Head of caudate nucleus (tissue), 42 donors: Measurements from ENCODE around the gene STOML2.
"Not testable (repeated sequence)": the region's sequence is repeated elsewhere in the genome, so short reads cannot be mapped to it uniquely, and the experiment has no call there.

Source experiments
- DNase-seq, 42 donors: peaks; one replicate each; pipeline versions ENCODE4 v3.0.0 to v3.0.0-alpha.2; 2020 to 2021; ENCODE audit warnings: mixed read lengths in 7 of 42
- intact Hi-C: fragments of 100-400 bp; cut with DNase I; formaldehyde crosslinking; loops from one replicate; pipeline ENCODE4 v1.15.0; 2022

STOML2 gene

DNA sequence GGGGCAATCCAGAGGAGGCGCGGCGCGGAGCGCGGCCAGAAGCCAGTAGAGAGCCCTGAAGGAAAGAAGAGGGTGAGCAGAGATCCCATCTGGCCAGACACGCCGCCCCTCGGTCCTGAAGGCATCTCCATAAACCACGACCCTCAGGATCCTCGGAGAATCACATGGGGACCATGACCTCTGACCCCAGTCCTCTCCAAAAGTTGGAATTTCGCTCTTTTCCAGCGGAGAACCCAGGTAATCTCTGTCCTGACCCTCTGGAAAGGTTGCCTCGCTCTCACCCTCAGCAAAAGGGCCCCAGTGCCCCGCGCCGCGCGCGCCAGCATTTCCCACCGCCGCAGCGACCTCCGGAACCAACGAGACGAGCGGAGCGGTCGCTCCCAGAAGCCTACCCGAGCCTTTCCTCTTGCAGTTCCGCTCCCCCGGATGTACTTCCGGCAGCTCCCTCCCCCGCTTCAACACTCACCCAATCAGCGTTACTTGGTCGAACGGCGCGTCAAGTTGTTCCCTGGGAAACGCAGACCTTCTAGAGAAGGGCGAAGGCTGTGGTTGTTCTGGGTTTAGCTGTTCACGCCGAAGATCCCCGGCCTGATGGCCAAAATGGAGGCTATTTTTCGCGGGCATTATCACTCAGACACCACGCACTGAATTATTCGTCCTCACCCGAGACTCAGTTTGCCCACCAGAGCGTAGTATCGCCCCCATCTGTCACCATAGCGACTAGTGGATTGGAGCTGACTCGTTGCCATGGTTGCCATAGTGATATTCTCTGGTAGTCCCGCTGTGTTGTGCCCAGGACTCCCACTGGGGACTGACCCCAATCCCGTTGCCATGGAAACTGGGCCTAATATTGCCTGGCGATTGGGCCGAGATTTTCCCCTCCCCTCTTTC is at the start of gene STOML2:
STOML2 (minus strand) TSS at position 363 of the 891 bp plus-strand sequence; CDS start at position 326, 37 bp downstream.
- peak; percentile 93 to 99 (median 97) for DNase-seq
- intact Hi-C loops = no loop called here

- DNase-seq, intact Hi-C loops: not testable (repeated sequence)
Measured at GRCh38 chr9:35147941-35148563, 45.1 kb upstream of the STOML2 start.

DNA sequence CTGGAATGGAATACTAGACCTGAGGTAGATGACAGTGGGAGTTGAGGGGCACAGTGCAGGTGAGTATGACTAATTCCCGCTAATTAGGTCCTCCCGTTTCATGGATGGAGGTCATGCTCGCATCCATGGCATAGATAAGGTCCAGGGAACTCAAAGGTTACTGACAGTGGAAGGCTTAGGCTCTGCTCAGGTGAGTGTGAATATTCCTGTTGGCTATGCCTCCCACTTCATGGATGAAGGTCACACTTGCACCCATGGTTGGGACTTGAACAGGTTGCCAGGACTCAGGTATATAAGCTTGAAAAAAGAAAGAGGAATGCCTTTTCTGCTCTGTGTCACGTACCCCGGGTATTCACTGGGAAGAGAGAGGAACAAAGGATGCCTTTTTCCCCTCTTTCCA is 39.1 kb upstream of the STOML2 start:
- no peak for DNase-seq
- intact Hi-C loops = no loop called here

GRCh38 chr9:35140093-35140492 is 37.2 kb upstream of the STOML2 start:
- intact Hi-C loops = no loop called here
- DNase-seq = no peak

- DNase-seq = peak in 1 of 42 donors; percentile 8
- intact Hi-C loops = no loop called here
Measured at GRCh38 chr9:35136866-35137265, 33.9 kb upstream of the STOML2 start.

DNA sequence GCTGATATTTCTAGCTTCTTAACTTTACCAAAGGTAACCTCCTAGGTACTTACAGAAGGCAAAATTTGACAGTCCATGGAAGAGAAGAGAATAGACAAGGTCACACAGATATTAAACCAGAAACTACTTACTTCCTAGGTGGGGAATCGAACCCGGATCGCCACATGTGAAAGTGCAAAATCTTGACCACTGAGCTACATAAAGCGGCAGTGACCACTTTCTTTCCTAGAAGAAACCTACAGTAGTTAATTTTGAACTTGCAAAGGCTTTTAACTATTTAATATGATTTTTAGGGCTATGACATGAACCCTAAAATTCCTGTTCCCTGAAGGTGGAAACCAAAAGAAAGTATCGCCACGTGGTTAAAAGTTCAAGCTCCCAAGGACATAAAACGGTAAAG is 33.1 kb upstream of the STOML2 start:
- intact Hi-C loops = no loop called here
- peak in 1 of 42 donors; percentile 4 for DNase-seq

DNA sequence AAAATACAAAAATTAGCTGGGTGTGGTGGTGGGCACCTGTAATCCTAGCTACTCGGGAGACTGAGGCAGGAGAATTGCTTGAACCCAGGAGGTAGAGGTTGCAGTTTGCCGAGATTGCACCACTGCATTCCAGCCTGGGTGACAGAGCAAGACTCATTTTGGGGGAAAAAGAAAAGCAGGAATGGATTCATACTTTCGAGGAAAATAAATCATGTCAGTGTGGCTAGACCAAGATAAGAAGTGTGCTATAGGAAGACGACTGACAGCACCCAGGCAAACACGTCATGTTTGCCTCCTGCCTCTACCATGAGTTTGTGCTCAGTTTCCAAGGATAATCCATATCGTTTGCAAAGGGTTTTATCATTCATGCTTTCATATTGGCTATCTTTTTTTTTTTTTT is 32.0 kb upstream of the STOML2 start:
- intact Hi-C loops = no loop called here
- no peak for DNase-seq

DNA sequence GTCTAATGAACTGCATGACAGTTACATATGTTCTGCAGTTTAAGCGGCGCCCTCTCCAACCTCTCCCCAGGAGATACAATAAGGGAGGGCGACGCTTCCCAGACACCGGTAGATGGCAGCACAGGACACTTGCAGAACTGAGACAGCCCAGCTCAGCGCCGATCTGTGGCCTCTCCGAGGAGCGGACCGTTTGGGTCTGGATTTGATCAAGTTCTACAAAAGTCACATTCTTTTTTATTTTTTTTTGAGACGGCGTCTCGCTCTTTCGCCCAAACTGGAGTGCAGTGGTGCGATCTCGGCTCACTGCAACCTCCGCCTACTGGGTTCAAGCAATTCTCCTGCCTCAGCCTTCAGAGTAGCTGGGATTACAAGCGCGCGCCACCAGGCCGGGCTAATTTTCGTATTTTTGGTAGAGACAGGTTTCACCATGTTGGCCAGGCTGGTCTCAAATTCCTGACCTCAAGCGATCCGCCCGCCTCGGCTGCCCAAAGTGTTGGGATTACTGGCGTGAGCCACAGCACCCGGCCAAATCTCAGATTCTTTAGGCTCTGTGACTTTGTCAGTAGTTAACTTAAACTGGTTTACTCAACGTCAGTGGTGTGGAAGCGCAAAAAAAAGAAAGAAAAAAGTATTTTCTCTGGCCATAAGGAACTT is 14.1 kb upstream of the STOML2 start:
- intact Hi-C loops = loop anchor here (5.0 kb wide), 2 partner anchors 140 to 360 kb away; no protein-coding TSS in a partner anchor
- peak; percentile 84 to 98 (median 94) for DNase-seq

- intact Hi-C loops = loop anchor here (5.0 kb wide), 2 partner anchors 141 to 361 kb away; no protein-coding TSS in a partner anchor
- DNase-seq = peak in 1 of 42 donors; percentile 15
Measured at GRCh38 chr9:35116539-35116897, 13.6 kb upstream of the STOML2 start.

- intact Hi-C loops = loop anchor here (5.0 kb wide), 2 partner anchors 141 to 361 kb away; no protein-coding TSS in a partner anchor
- DNase-seq = peak; percentile 79 to 96 (median 90)
Measured at GRCh38 chr9:35115680-35116538, 13.0 kb upstream of the STOML2 start, which contains the start of gene ATOSB. ATOSB (minus strand) TSS chr9:35115862; CDS start chr9:35108274, 7,588 bp downstream.

GRCh38 chr9:35114840-35115628 is 12.1 kb upstream of the STOML2 start:
- intact Hi-C loops = loop anchor here (5.0 kb wide), 3 partner anchors 47 to 362 kb away; partner anchors contain the start of gene UNC13B
- peak in 31 of 42 donors; percentile 6 to 65 (median 39) for DNase-seq

DNA sequence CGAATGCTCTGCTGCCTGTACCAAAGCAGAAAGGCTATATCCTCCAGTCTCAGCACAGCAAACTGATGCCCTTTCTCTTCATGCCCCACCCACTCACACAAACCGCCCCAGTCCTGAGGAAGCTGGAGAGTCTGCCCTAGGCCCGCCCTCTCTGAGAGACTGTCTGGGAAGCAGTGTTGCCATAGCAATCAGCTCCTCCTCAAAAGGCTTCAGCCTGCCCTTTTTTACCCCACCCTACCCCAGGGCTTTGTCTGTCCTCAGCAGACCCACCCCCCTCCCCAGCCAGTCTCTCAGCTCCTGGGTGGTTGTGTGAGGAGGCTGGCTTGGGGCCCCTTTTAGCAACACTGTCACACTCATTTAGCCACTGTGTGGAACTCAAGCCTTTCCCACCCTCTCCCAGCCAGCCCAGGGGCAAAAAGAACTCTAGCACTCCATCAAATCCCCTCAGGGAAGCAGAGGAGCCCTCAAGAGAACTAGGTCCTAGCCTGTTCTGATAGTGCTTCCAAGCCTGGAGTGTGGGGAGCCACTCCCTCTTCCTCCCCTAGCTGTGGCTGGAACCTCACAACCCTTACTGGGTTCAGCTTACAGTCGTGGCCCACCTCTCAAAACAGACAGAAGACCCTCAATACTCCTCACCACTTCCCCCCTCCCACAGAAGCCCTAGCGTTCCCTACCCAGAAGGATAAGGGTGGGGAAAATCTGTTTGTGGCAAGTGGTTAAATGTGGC is 11.3 kb upstream of the STOML2 start:
- peak in 41 of 42 donors; percentile 42 to 93 (median 75) for DNase-seq
- intact Hi-C loops = loop anchor here (5.0 kb wide), 1 partner anchor 48 kb away; the partner anchor contains the start of gene UNC13B

DNA sequence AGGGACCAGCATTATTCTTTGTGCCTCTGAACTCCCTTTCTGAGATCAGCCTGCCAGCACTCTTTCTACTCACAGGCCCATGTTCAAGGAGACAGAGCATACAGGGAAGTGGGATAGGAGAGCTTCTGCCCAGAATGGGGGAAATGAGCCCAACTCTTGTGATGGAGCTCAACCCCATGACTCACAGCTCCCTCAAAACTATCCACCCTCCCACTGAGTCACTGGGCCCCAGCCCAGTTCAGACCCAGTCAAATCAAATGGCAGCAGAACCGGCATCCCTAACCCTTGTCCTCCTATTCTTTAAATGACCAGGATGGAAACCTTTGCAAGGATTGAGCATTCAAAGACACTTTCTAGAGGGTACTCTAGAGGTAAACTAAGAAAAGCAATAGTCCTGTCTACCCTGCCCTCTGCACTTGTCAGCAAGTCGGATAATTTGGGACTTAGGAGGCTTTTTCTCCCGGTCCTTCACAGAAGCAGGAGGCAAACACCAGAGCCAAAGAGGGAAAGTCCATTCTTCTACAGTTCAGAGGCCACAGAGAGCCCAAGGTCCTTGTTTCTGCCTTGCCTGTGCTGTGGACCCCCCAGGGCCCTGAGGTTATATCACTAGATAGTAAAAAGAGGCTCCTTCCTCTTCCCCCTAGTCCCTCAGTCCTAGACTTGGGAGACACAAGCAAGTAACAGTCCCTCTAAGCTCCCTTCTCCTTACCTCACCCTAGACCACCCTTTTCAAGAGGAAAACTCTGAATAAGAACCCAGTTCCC is 9.5 kb upstream of the STOML2 start:
- peak in 8 of 42 donors; percentile 8 to 68 (median 50) for DNase-seq
- intact Hi-C loops = loop anchor here (5.0 kb wide), 1 partner anchor 50 kb away; the partner anchor contains the start of gene UNC13B

GRCh38 chr9:35111001-35111933 is 8.3 kb upstream of the STOML2 start:
- intact Hi-C loops = loop anchor here (5.0 kb wide), 1 partner anchor 51 kb away; the partner anchor contains the start of gene UNC13B
- DNase-seq = peak; percentile 96 to 100 (median 99)

- intact Hi-C loops = loop anchor here (5.0 kb wide), 1 partner anchor 52 kb away; the partner anchor contains the start of gene UNC13B
- DNase-seq = peak; percentile 32 to 87 (median 64)
Measured at GRCh38 chr9:35110327-35110761, 7.4 kb upstream of the STOML2 start.
